ENCODE results near the gene DVL2. TPM values are rescaled to one million over a fixed set of nuclear protein-coding genes. Genes with fewer than 3 reads are reported as not detected.

The DVL2 gene
- total RNA-seq, 3 donors from 2014 or later, result 32.0 to 58.2 (median 47.9) TPM

GRCh38 chr17:7191571-7192270 is 42.6 kb downstream of the DVL2 start:
- no peak for DNase-seq (ENCODE audit: low spot score in 2 of 2)
- intact Hi-C loops (cut with DNase I; ENCODE audit: low total_unique reads), result no loop called here
- no peaks in the 10 kb centered on the region for H3K36me3 ChIP-seq

GRCh38 chr17:7191069-7191468 is 43.2 kb downstream of the DVL2 start:
- intact Hi-C loops (cut with DNase I; ENCODE audit: low total_unique reads), result no loop called here
- Histone ChIP-seq H3K4me3 (no peak overlapping the region), H3K27ac (no peak overlapping the region), H3K27me3 (no peaks in the 10 kb centered on the region), H3K9me3 (no peaks in the 10 kb centered on the region), H3K4me1 (no peaks in the 10 kb centered on the region), H3K36me3 (no peaks in the 10 kb centered on the region)
- DNase-seq (ENCODE audit: low spot score in 2 of 2), result no peak
- TF ChIP-seq CTCF (IDR thresholded peaks at IDR 0.05), result no peak
- TF ChIP-seq POLR2AphosphoS5 (IDR thresholded peaks at IDR 0.05), result no peak
- no peak for TF ChIP-seq POLR2A (IDR thresholded peaks at IDR 0.05)

More at GRCh38 chr17:7191571-7192270, 42.6 kb downstream of the DVL2 start:
- Histone ChIP-seq H3K4me3 (no peak overlapping the region), H3K9me3 (no peaks in the 10 kb centered on the region), H3K27me3 (no peaks in the 10 kb centered on the region), H3K27ac (no peak overlapping the region), H3K4me1 (no peaks in the 10 kb centered on the region)
- TF ChIP-seq CTCF (IDR thresholded peaks at IDR 0.05) (no peak), POLR2A (IDR thresholded peaks at IDR 0.05) (no peak), POLR2AphosphoS5 (IDR thresholded peaks at IDR 0.05) (no peak)

- intact Hi-C loops (cut with DNase I; ENCODE audit: low total_unique reads), result no loop called here
- H3K27ac ChIP-seq, result no peak overlapping the region
- no peaks in the 10 kb centered on the region for H3K27me3 ChIP-seq
- no peaks in the 10 kb centered on the region for H3K4me1 ChIP-seq
- DNase-seq (ENCODE audit: low spot score in 2 of 2), result no peak
- no peak for TF ChIP-seq CTCF (IDR thresholded peaks at IDR 0.05)
- no peak overlapping the region for H3K4me3 ChIP-seq
- H3K9me3 ChIP-seq, result no peaks in the 10 kb centered on the region
- H3K36me3 ChIP-seq, result no peaks in the 10 kb centered on the region
Observed at GRCh38 chr17:7190276-7190917, 43.9 kb downstream of the DVL2 start.

GRCh38 chr17:7186241-7186640 is 48.1 kb downstream of the DVL2 start:
- no peak for DNase-seq (ENCODE audit: low spot score in 2 of 2)
- intact Hi-C loops (cut with DNase I; ENCODE audit: low total_unique reads), result no loop called here

More at GRCh38 chr17:7186241-7186640, 48.1 kb downstream of the DVL2 start:
- Histone ChIP-seq H3K27ac (no peak overlapping the region), H3K4me1 (no peaks in the 10 kb centered on the region), H3K36me3 (no peaks in the 10 kb centered on the region), H3K27me3 (no peaks in the 10 kb centered on the region), H3K9me3 (no peaks in the 10 kb centered on the region), H3K4me3 (no peak overlapping the region)
- TF ChIP-seq CTCF (IDR thresholded peaks at IDR 0.05) (no peak), POLR2A (IDR thresholded peaks at IDR 0.05) (no peak), POLR2AphosphoS5 (IDR thresholded peaks at IDR 0.05) (no peak)
